Subcutaneous adipose tissue (tissue), 4 donors: ENCODE data around the gene CFL1. TPM values are rescaled to one million over a fixed set of nuclear protein-coding genes. Genes with fewer than 3 reads are reported as not detected.

Experiments used
- total RNA-seq, 4 donors: library from RNA; depleted of rRNA; stranded (reverse); fragments of >200 nt; gene quantifications; one replicate each; pipeline ENCODE4 v1.1.0, GENCODE V29; 2016
- TF ChIP-seq, protein P1 (sequence below): fragments of 450-650 bp; IDR thresholded peaks from one replicate; pipeline ENCODE4 v1.5.1; 2016; ENCODE audit warnings: low read depth, mild to moderate bottlenecking, control low read depth, antibody characterized with exemption, moderate library complexity

CFL1 gene
- total RNA-seq: 100 to 1,000 TPM; 375 to 550 (median 447) TPM

DNA sequence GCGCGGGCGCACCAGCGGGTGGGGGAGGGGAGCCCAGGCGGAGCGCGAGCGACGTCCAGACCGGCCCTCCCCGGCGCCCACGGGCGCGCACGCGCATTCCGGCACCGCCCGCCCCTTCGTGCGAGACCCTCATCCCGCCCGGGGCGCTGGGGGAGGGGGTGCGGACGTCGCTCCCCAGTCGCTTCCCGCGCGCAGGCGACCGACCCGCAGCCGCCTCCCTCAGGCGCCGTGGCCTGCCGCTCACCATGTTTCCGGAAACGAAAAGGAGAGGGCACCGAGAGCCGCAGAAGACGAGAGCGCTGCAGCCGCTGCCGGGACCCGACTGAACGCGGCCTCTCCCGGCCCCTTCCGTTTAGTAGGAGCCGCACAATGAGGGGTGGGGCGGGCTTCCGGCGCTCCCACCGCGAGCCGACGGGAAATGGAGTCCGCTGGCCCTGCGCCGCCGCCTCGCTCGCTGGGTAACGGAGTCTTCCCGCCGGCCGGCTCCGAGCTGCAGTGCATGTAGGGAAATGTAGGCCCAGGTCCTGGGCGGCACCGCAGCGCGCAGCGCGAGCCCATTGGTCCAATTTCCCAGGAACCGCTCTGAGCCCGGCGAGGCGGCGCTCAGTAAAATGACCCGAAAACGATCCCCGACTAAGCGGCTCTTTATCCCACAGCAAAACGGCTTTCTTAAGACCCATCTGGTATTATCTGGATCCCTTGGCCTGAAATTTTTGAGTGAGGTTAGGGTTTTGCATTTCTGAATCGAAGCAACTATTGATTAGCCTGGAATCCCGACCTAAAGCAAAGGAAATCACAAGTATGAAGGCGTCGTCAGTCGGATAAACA lies at the start of gene CFL1:
Gene CFL1 (minus strand): TSS at position 328 of the 828 bp plus-strand sequence. CDS start 81 bp downstream, at position 247.
- TF ChIP-seq, protein P1, sequence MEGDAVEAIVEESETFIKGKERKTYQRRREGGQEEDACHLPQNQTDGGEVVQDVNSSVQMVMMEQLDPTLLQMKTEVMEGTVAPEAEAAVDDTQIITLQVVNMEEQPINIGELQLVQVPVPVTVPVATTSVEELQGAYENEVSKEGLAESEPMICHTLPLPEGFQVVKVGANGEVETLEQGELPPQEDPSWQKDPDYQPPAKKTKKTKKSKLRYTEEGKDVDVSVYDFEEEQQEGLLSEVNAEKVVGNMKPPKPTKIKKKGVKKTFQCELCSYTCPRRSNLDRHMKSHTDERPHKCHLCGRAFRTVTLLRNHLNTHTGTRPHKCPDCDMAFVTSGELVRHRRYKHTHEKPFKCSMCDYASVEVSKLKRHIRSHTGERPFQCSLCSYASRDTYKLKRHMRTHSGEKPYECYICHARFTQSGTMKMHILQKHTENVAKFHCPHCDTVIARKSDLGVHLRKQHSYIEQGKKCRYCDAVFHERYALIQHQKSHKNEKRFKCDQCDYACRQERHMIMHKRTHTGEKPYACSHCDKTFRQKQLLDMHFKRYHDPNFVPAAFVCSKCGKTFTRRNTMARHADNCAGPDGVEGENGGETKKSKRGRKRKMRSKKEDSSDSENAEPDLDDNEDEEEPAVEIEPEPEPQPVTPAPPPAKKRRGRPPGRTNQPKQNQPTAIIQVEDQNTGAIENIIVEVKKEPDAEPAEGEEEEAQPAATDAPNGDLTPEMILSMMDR: no peak

DNA sequence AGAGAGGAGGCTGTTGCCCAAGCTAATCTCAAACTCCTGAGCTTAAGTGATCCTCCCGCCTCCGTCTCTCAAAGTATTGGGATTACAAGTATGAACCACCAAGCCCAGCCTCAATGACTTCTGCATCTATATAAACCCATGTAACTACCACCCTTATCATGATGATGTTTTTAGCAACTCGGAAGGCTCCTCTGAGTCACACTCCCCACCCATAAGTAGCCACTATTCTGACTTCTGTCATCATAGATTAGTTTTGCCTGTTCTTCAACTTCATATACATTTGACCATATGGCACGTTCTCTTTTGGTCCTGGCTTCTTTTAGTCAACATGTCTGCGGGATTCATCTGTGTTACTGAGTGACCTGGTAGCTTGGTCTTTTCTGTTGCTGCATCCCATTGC lies 48.6 kb upstream of the CFL1 start:
- TF ChIP-seq, protein P1: no peak

DNA sequence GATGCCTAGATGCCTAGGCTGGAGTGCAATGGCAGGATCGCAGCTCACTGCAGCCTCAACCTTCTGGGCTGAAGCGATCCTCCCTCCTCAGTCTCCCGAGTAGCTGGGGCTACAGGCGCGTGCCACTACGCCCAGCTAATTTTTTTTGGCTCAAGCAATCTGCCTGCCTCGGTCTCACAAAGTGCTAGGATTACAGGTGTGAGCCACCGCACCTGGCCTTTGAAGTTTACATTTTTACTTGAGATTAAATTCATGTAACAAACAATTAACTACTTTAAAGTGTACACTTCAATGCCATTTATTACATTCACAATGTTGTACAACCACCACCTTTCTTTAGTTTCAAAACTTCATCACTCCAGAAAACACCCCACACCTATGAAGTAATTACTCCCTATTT lies 45.7 kb upstream of the CFL1 start:
- TF ChIP-seq, protein P1: no peak

DNA sequence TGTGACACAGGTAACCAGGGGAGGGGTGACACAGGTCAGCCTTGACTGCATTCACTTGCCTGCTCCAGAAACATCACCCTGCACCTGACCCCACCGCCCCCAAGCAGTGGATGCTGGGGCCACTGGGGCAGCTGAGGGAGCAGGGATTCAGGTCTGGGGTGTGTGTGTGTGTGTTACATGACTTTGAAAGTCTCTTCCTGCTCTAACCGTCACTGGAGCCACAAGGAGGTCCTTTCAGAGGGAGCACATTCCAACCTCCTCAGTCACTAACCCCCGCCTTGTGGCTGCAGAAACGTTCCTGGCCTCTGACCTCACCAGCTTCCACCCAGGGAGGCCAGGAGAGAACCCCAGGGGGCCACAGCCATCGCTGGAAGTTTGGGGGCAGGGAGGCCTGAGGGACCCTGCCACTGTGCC lies 45.1 kb upstream of the CFL1 start:
- TF ChIP-seq, protein P1: no peak

DNA sequence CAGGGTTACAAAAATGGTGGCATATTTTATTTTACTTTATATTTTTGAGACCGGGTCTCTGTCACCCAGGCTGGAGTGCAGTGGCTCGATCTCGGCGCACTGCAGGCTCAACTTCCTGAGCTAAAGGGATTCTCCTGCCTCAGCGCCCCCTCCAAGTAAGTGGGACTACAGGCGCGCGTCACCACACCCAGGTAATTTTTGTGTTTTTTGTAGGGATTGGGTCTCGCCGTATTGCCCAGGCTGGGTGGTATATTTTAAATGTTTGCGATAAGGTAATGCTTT lies 42.9 kb upstream of the CFL1 start:
- TF ChIP-seq, protein P1: no peak

DNA sequence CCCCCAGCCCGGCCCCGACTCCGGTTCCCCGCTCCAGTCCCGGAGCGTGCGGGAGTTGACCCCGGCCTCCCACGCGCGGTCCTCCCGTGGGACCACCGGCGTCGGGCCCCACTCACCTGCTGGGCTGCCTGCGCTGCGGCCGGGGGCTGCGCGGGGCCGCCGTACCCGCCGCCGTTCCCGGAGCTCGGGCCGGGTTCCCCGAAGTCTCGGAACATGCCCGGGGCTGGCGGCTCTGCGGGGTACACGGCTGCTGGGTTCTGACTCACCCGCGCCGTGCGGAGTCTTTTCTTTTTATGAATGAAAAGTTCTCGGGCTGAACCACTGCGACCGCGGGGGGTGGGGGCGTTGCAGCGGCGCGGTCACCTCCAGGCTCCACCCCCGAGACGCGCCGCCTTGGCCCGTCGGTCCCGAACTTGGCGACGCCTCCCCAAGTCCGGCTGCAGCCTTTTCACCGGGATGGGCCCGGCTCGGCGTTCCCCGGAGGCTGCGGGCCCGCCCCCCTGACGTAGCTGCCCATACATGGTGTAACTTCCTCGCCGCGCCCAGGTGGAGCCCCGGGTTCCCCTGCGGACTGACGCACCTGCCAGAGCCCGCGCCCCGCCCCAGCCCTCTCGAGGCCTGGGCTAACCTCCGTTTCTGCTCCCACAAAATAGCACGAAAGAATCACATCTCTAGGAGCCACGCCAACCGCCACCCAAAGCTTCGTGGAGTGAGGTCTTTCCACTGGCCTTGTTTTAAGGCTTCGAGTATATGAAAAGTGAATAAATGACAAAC lies 42.3 kb upstream of the CFL1 start, which contains the start of gene FOSL1:
Gene FOSL1 (minus strand): TSS at position 264 of the 774 bp plus-strand sequence. CDS start 49 bp downstream, at position 215.
- TF ChIP-seq, protein P1: no peak

DNA sequence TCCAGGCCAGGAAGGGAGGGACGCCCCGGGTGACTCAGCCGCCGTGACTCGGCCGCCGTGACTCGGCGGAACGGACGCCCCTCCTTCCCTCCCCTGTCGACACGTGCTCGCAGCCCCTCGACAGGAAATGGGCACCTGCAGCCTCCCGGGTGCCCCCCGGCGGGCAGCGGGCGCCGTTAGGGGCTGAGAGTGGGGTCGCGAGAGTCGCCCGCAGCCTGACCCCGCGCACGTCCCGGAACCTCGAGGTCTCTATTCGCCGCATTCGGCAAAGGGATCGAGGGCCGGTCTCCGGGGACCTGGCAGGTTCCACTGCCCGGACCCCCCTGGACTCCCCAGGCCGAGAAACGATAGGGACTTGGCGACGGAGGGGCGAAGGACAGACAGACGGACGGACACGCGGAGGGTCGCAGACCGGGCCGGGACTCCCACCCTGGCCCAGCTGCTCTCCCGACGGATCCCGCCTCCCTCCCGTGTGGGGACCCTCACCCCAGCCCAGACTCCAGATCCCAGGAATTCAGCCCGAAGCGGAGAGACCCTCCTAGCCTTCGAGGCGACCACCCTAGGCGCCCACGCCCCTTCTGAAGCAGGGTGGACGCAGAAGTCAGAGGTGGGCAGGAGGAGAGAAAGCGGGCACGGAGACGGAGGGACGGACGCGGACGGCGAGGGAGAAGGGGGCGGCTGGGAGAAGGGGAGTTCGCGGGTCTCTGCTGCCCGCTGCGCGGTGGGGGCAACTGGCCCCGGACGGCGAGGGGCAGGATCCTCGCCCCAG lies 41.6 kb upstream of the CFL1 start:
- TF ChIP-seq, protein P1: no peak
